Liver (tissue), 10 donors: Measurements from ENCODE around the gene NOTCH1. TPM values are rescaled to one million over a fixed set of nuclear protein-coding genes. Genes with fewer than 3 reads are reported as not detected.

Source experiments
- DNase-seq: peaks from one replicate; pipeline ENCODE4 v3.0.0-alpha.2; 2017; ENCODE audit warnings: low spot score
- H3K27ac ChIP-seq, 2 donors: one replicate each; pipeline ENCODE4 v1.7.0; 2013; ENCODE audit warnings: inconsistent platforms in 2 of 2, low read length in 2 of 2, control low read depth in 1 of 2, low read depth in 1 of 2, mild to moderate bottlenecking in 1 of 2
- H3K27me3 ChIP-seq, 4 donors: one replicate each; pipeline versions ENCODE4 v1.6.1 to v1.7.0; 2013; ENCODE audit warnings: low read length in 3 of 4, inconsistent platforms in 1 of 4, mild to moderate bottlenecking in 1 of 4, moderate library complexity in 1 of 4; ENCODE audit not compliant: control insufficient read depth in 4 of 4, insufficient read depth in 4 of 4
- H3K36me3 ChIP-seq, 4 donors: one replicate each; pipeline versions ENCODE4 v1.6.1 to v1.7.0; 2013; ENCODE audit warnings: low read length in 3 of 4, mild to moderate bottlenecking in 3 of 4, low read depth in 1 of 4, moderate library complexity in 1 of 4; ENCODE audit not compliant: control insufficient read depth in 4 of 4, insufficient read depth in 3 of 4
- H3K4me1 ChIP-seq, 4 donors: one replicate each; pipeline versions ENCODE4 v1.6.1 to v1.7.0; 2013; ENCODE audit warnings: low read length in 3 of 4, mild to moderate bottlenecking in 3 of 4, moderate library complexity in 1 of 4; ENCODE audit not compliant: control insufficient read depth in 4 of 4, insufficient read depth in 4 of 4
- H3K4me3 ChIP-seq, 3 donors: one replicate each; pipeline versions ENCODE4 v1.6.1 to v1.7.0; 2013; ENCODE audit warnings: low read length in 3 of 3, control low read depth in 1 of 3, low read depth in 1 of 3, mild to moderate bottlenecking in 1 of 3
- H3K9ac ChIP-seq, 2 donors: one replicate each; pipeline ENCODE4 v1.7.0; 2013; ENCODE audit warnings: low read length in 2 of 2, mild to moderate bottlenecking in 2 of 2, moderate library complexity in 2 of 2, control low read depth in 1 of 2, low read depth in 1 of 2
- H3K9me3 ChIP-seq, 4 donors: one replicate each; pipeline versions ENCODE4 v1.6.1 to v1.7.0; 2013; ENCODE audit warnings: low read length in 3 of 4; ENCODE audit not compliant: control insufficient read depth in 4 of 4
- ATF3 ChIP-seq: IDR thresholded peaks from 2 replicates; pipeline ENCODE4 v1.6.1; 2016; ENCODE audit warnings: antibody characterized with exemption
- EGR1 ChIP-seq, 2 donors: IDR thresholded peaks; 2 replicates each; pipeline ENCODE4 v1.6.1; 2016 to 2018; ENCODE audit warnings: antibody characterized with exemption in 2 of 2, low read depth in 2 of 2
- HNF4A ChIP-seq, 2 donors: conservative IDR thresholded peaks; 2 replicates each; pipeline ENCODE4 v1.6.1; 2016; ENCODE audit warnings: antibody characterized with exemption in 2 of 2, mild to moderate bottlenecking in 2 of 2
- HNF4G ChIP-seq: IDR thresholded peaks from 2 replicates; pipeline ENCODE4 v1.6.1; 2016; ENCODE audit warnings: antibody characterized with exemption
- JUND ChIP-seq, 2 donors: IDR thresholded peaks; 2 replicates each; pipeline ENCODE4 v1.6.1; 2016; ENCODE audit warnings: antibody characterized with exemption in 2 of 2
- MAX ChIP-seq: IDR thresholded peaks from 2 replicates; pipeline ENCODE4 v1.6.1; 2016; ENCODE audit warnings: antibody characterized with exemption
- NR2F2 ChIP-seq: IDR thresholded peaks from 2 replicates; pipeline ENCODE4 v1.6.1; 2016; ENCODE audit warnings: antibody characterized with exemption
- RXRA ChIP-seq, 2 donors: IDR thresholded peaks; 2 replicates each; pipeline ENCODE4 v1.6.1; 2017 to 2018; ENCODE audit warnings: antibody characterized with exemption in 2 of 2, mild to moderate bottlenecking in 1 of 2
- ZBTB33 ChIP-seq: IDR thresholded peaks from 2 replicates; pipeline ENCODE4 v1.6.1; 2016; ENCODE audit warnings: antibody characterized with exemption
- WGBS: extraction: QIAGEN DNeasy Blood & Tissue Kit; methylation state at CpG from one replicate; pipeline ENCODE4 v1.1.7; 2013; 5-methylcytosine and 5-hydroxymethylcytosine counted together
- polyA plus RNA-seq, 2 donors: library from polyadenylated mRNA; stranded (reverse) in 1 of 2; unstranded in 1 of 2; fragments of 200-250 nt in 1 of 2; fragments of >200 nt in 1 of 2; fragmentation: Nextera tagmentation in 1 of 2; extraction: Ambion mirVana in 1 of 2; gene quantifications; one replicate each; pipeline versions ENCODE4 v1.2.1 to v1.2.3, GENCODE V29; 2013 to 2015
- small RNA-seq: library from RNA; depleted of rRNA; stranded (forward); fragments of <200 nt; gene quantifications from one replicate; pipeline ENCODE3, GENCODE V24; 2014
- total RNA-seq, 2 donors: library from RNA; depleted of rRNA; stranded (reverse); fragments of >200 nt; gene quantifications; one replicate each; pipeline ENCODE4 v1.2.3, GENCODE V29; 2014
- donor health status: healthy.
- donor health status: healthy.
- donor health status: healthy.
- donor health status: healthy.
- donor health status: healthy.

Gene NOTCH1
- total and polyA plus RNA-seq, 4 donors, result 2.4 to 22.3 (median 8.5) TPM

- H3K36me3 ChIP-seq, result peaks cover 26 to 86% (median 73%) of the 10 kb centered on the region in 4 donors
- H3K27me3 ChIP-seq, result no peaks in the 10 kb centered on the region
- H3K4me1 ChIP-seq, result no peaks in the 10 kb centered on the region
- H3K27ac ChIP-seq, result no peak overlapping the region
- no peaks in the 10 kb centered on the region for H3K9me3 ChIP-seq
- 94% methylated on average over 3 of the region's 3 CpGs for WGBS
- H3K4me3 ChIP-seq, result no peak overlapping the region
- H3K9ac ChIP-seq, result no peak overlapping the region
- no peak for TF ChIP-seq JUND (IDR thresholded peaks at IDR 0.05)
- no peak for TF ChIP-seq ATF3
- no peak for TF ChIP-seq MAX
- no peak for TF ChIP-seq NR2F2
- TF ChIP-seq HNF4G, result no peak
- TF ChIP-seq RXRA (IDR thresholded peaks at IDR 0.05), result no peak
- TF ChIP-seq EGR1 (IDR thresholded peaks at IDR 0.05; ENCODE audit: low read depth in 2 of 2), result no peak
- DNase-seq, result no peak
Measured at GRCh38 chr9:136448655-136449054, 97.2 kb downstream of the NOTCH1 start.

- WGBS, result 95% methylated on average over 27 of the region's 27 CpGs
- Histone ChIP-seq H3K4me1 (peaks cover 2 to 11% (median 9%) of the 10 kb centered on the region in 4 donors), H3K36me3 (peaks cover 32 to 92% (median 72%) of the 10 kb centered on the region in 4 donors), H3K9me3 (no peaks in the 10 kb centered on the region), H3K27me3 (no peaks in the 10 kb centered on the region), H3K27ac (no peak overlapping the region), H3K4me3 (no peak overlapping the region), H3K9ac (no peak overlapping the region)
- no peak for DNase-seq
- no peak for TF ChIP-seq HNF4G
Measured at GRCh38 chr9:136447173-136447778, 98.6 kb downstream of the NOTCH1 start.

GRCh38 chr9:136445799-136446198, 100.0 kb downstream of the NOTCH1 start:
- 87% methylated on average over 7 of the region's 7 CpGs for WGBS
- Histone ChIP-seq H3K9ac (no peak overlapping the region), H3K4me3 (no peak overlapping the region), H3K9me3 (no peaks in the 10 kb centered on the region), H3K27ac (no peak overlapping the region), H3K4me1 (peaks cover 3 to 26% (median 23%) of the 10 kb centered on the region in 4 donors), H3K36me3 (peaks cover 28 to 87% (median 63%) of the 10 kb centered on the region in 4 donors), H3K27me3 (no peaks in the 10 kb centered on the region)
- TF ChIP-seq HNF4A (conservative IDR thresholded peaks at IDR 0.05), result no peak
- no peak for TF ChIP-seq ZBTB33
- no peak for TF ChIP-seq MAX
- no peak for DNase-seq

Small RNAs within 50 kb of the gene (small RNA-seq; reads per million reads assigned to genes)
- gene MIR4673, result not detected
- not detected for gene MIR4674

Other genes starting within 250 kb of the NOTCH1 start
- under 1 TPM in 1 of 2 donors, not detected in 1; 0.05 TPM for gene CCDC187, start 242.0 kb downstream of the NOTCH1 start, total RNA-seq
- not detected for gene CCDC187, start 242.0 kb downstream of the NOTCH1 start, polyA plus RNA-seq
- 1 to 10 TPM; 2.1 to 2.9 TPM for gene GPSM1, start 218.5 kb downstream of the NOTCH1 start, total RNA-seq
- 1 to 10 TPM in 1 of 2 donors, under 1 TPM in 1; 0.11 to 1.1 TPM for gene GPSM1, start 218.5 kb downstream of the NOTCH1 start, polyA plus RNA-seq
- gene DNLZ, start 182.3 kb downstream of the NOTCH1 start, total RNA-seq, result 1 to 10 TPM; 2.0 to 2.9 TPM
- 1 to 10 TPM; 6.2 to 7.1 TPM for gene DNLZ, start 182.3 kb downstream of the NOTCH1 start, polyA plus RNA-seq
- 1 to 10 TPM; 3.1 to 5.3 TPM for gene CARD9, start 172.4 kb downstream of the NOTCH1 start, total RNA-seq
- gene CARD9, start 172.4 kb downstream of the NOTCH1 start, polyA plus RNA-seq, result 1 to 10 TPM in 1 of 2 donors, under 1 TPM in 1; 0.25 to 1.3 TPM
- 1 to 10 TPM; 2.3 to 4.2 TPM for gene SNAPC4, start 145.9 kb downstream of the NOTCH1 start, total RNA-seq
- 1 to 10 TPM in 1 of 2 donors, under 1 TPM in 1; 0.75 to 3.9 TPM for gene SNAPC4, start 145.9 kb downstream of the NOTCH1 start, polyA plus RNA-seq
- 10 to 100 TPM; 11.0 to 25.6 TPM for gene ENTR1, start 135.4 kb downstream of the NOTCH1 start, total RNA-seq
- 10 to 100 TPM; 12.7 to 28.1 TPM for gene ENTR1, start 135.4 kb downstream of the NOTCH1 start, polyA plus RNA-seq
- 10 to 100 TPM; 27.0 to 39.5 TPM for gene PMPCA, start 135.4 kb downstream of the NOTCH1 start, total RNA-seq
- 10 to 100 TPM; 43.7 to 75.6 TPM for gene PMPCA, start 135.4 kb downstream of the NOTCH1 start, polyA plus RNA-seq
- 1 to 10 TPM; 3.1 to 3.3 TPM for gene INPP5E, start 106.2 kb downstream of the NOTCH1 start, total RNA-seq
- 1 to 10 TPM; 1.0 to 2.7 TPM for gene INPP5E, start 106.2 kb downstream of the NOTCH1 start, polyA plus RNA-seq
- gene SEC16A, start 63.0 kb downstream of the NOTCH1 start, total RNA-seq, result 10 to 100 TPM; 21.7 to 96.1 TPM
- 10 to 100 TPM; 43.3 to 88.7 TPM for gene SEC16A, start 63.0 kb downstream of the NOTCH1 start, polyA plus RNA-seq
- 10 to 100 TPM; 34.5 to 38.5 TPM for gene EGFL7, start 116.9 kb upstream of the NOTCH1 start, total RNA-seq
- 10 to 100 TPM; 32.1 to 39.7 TPM for gene EGFL7, start 116.9 kb upstream of the NOTCH1 start, polyA plus RNA-seq
- gene AGPAT2, start 141.4 kb upstream of the NOTCH1 start, total RNA-seq, result 100 to 1,000 TPM in 1 of 2 donors, 10 to 100 TPM in 1; 75.1 to 213 TPM
- 100 to 1,000 TPM; 211 to 222 TPM for gene AGPAT2, start 141.4 kb upstream of the NOTCH1 start, polyA plus RNA-seq
- gene DIPK1B, start 166.5 kb upstream of the NOTCH1 start, total RNA-seq, result 10 to 100 TPM in 1 of 2 donors, 1 to 10 TPM in 1; 6.4 to 19.7 TPM
- gene DIPK1B, start 166.5 kb upstream of the NOTCH1 start, polyA plus RNA-seq, result 1 to 10 TPM; 2.3 to 4.1 TPM
- gene LCN10, start 196.9 kb upstream of the NOTCH1 start, total RNA-seq, result under 1 TPM; 0.08 to 0.14 TPM
- under 1 TPM; 0.11 to 0.12 TPM for gene LCN10, start 196.9 kb upstream of the NOTCH1 start, polyA plus RNA-seq
- not detected for gene LCN6, start 202.5 kb upstream of the NOTCH1 start, total RNA-seq
- under 1 TPM; 0.14 to 0.32 TPM for gene LCN6, start 202.5 kb upstream of the NOTCH1 start, polyA plus RNA-seq
- not detected for gene LCN8, start 212.2 kb upstream of the NOTCH1 start, total RNA-seq
- gene LCN8, start 212.2 kb upstream of the NOTCH1 start, polyA plus RNA-seq, result not detected
- gene LCN15, start 218.5 kb upstream of the NOTCH1 start, total RNA-seq, result not detected
- not detected for gene LCN15, start 218.5 kb upstream of the NOTCH1 start, polyA plus RNA-seq
- 10 to 100 TPM; 32.2 to 58.9 TPM for gene TMEM141, start 245.3 kb upstream of the NOTCH1 start, total RNA-seq
- gene TMEM141, start 245.3 kb upstream of the NOTCH1 start, polyA plus RNA-seq, result 10 to 100 TPM; 73.6 to 74.7 TPM